HepG2 (cell line): Measurements from ENCODE around the gene CAMTA1. TPM values are rescaled to one million over a fixed set of nuclear protein-coding genes. Genes with fewer than 3 reads are reported as not detected.
A peak's percentile ranks its signal among the peaks of the same experiment; 100 is the strongest.

Source experiments
- CERS6 ChIP-seq: sonication (generic); formaldehyde crosslinking; IDR thresholded peaks from 2 replicates; pipeline ENCODE4 v1.5.0; 2020; ENCODE audit warnings: missing genetic modification reagents
- CREB1 ChIP-seq, 2 experiments: fragments of 450-650 bp in 1 of 2; IDR thresholded peaks; 2 replicates each; pipeline ENCODE4 v1.6.1; 2016 to 2017; ENCODE audit warnings: control low read depth in 1 of 2, mild to moderate bottlenecking in 1 of 2, missing compliant biosample characterization in 1 of 2, missing genetic modification characterization in 1 of 2
- DMAP1 ChIP-seq: IDR thresholded peaks from 2 replicates; pipeline ENCODE4 v1.6.1; 2016
- FOXJ3 ChIP-seq: sonication (generic); formaldehyde crosslinking; IDR thresholded peaks from 2 replicates; pipeline ENCODE4 v1.4.0; 2020; ENCODE audit warnings: missing genetic modification reagents, mild to moderate bottlenecking, borderline replicate concordance
- FOXK2 ChIP-seq: fragments of 450-650 bp; IDR thresholded peaks from 2 replicates; pipeline ENCODE4 v1.6.1; 2016
- FOXP1 ChIP-seq, 2 experiments: fragments of 450-650 bp in 1 of 2; IDR thresholded peaks; 2 replicates each; pipeline ENCODE4 v1.6.1; 2017 to 2018; ENCODE audit warnings: antibody characterized with exemption in 1 of 2
- GFI1 ChIP-seq: sonication (generic); formaldehyde crosslinking; IDR thresholded peaks from 2 replicates; pipeline ENCODE4 v1.5.0; 2020; ENCODE audit warnings: missing genetic modification reagents, mild to moderate bottlenecking, borderline replicate concordance
- HMG20B ChIP-seq: conservative IDR thresholded peaks from 2 replicates; pipeline ENCODE4 v1.6.1; 2016; ENCODE audit warnings: missing genetic modification reagents, missing compliant biosample characterization
- ISL2 ChIP-seq: sonication (generic); formaldehyde crosslinking; IDR thresholded peaks from 2 replicates; pipeline ENCODE4 v1.5.0; 2020; ENCODE audit warnings: missing genetic modification reagents
- MAF1 ChIP-seq: sonication (generic); formaldehyde crosslinking; IDR thresholded peaks from 2 replicates; pipeline ENCODE4 v1.5.0; 2020; ENCODE audit warnings: missing genetic modification reagents, borderline replicate concordance
- MTF1 ChIP-seq: sonication (generic); formaldehyde crosslinking; IDR thresholded peaks from 2 replicates; pipeline ENCODE4 v1.5.0; 2020; ENCODE audit warnings: missing genetic modification reagents
- NCOA2 ChIP-seq: sonication (generic); formaldehyde crosslinking; IDR thresholded peaks from 2 replicates; pipeline ENCODE4 v1.8.0; 2022; ENCODE audit warnings: inconsistent platforms
- NFIC ChIP-seq: IDR thresholded peaks from 2 replicates; pipeline ENCODE4 v1.6.1; 2012; ENCODE audit warnings: mild to moderate bottlenecking, low read length, inconsistent platforms
- PHF21A ChIP-seq: sonication (generic); formaldehyde crosslinking; IDR thresholded peaks from 2 replicates; pipeline ENCODE4 v1.5.0; 2020; ENCODE audit warnings: mild to moderate bottlenecking, missing genetic modification reagents
- RXRA ChIP-seq: sonication (generic); formaldehyde crosslinking; IDR thresholded peaks from 2 replicates; pipeline ENCODE4 v1.5.1; 2020; ENCODE audit warnings: missing genetic modification reagents
- RXRB ChIP-seq: IDR thresholded peaks from 2 replicates; pipeline ENCODE4 v1.6.1; 2016; ENCODE audit warnings: borderline replicate concordance, missing genetic modification reagents, missing compliant biosample characterization
- SOX5 ChIP-seq: IDR thresholded peaks from 2 replicates; pipeline ENCODE4 v1.6.1; 2016; ENCODE audit warnings: borderline replicate concordance
- ZC3H4 ChIP-seq: sonication (generic); formaldehyde crosslinking; IDR thresholded peaks from 2 replicates; pipeline ENCODE4 v1.4.0; 2020; ENCODE audit warnings: missing genetic modification reagents, borderline replicate concordance
- ZMYM3 ChIP-seq: sonication (generic); formaldehyde crosslinking; IDR thresholded peaks from 2 replicates; pipeline ENCODE4 v1.5.1; 2020; ENCODE audit warnings: mild to moderate bottlenecking, missing genetic modification reagents
- ZNF282 ChIP-seq: fragments of 450-650 bp; IDR thresholded peaks from 2 replicates; pipeline ENCODE4 v1.6.1; 2018; ENCODE audit not compliant: partially characterized antibody
- ZNF530 ChIP-seq: sonication (generic); formaldehyde crosslinking; IDR thresholded peaks from 2 replicates; pipeline ENCODE4 v1.5.0; 2020; ENCODE audit warnings: low read depth, mild to moderate bottlenecking, missing genetic modification reagents
- ZNF615 ChIP-seq: sonication (generic); formaldehyde crosslinking; IDR thresholded peaks from 2 replicates; pipeline ENCODE4 v1.5.0; 2020; ENCODE audit warnings: mild to moderate bottlenecking, missing genetic modification reagents, borderline replicate concordance
- ZNF646 ChIP-seq: sonication (generic); formaldehyde crosslinking; IDR thresholded peaks from 2 replicates; pipeline ENCODE4 v1.9.0; 2021; ENCODE audit warnings: mild to moderate bottlenecking, missing genetic modification reagents
- ZNF883 ChIP-seq: sonication (generic); formaldehyde crosslinking; IDR thresholded peaks from 2 replicates; pipeline ENCODE4 v1.5.1; 2020; ENCODE audit warnings: mild to moderate bottlenecking, missing genetic modification reagents; ENCODE audit errors: not compliant biosample characterization
- ZNF891 ChIP-seq: sonication (generic); formaldehyde crosslinking; IDR thresholded peaks from 2 replicates; pipeline ENCODE4 v1.5.0; 2020; ENCODE audit warnings: mild to moderate bottlenecking, missing genetic modification reagents
- ZSCAN20 ChIP-seq: sonication (generic); formaldehyde crosslinking; IDR thresholded peaks from 2 replicates; pipeline ENCODE4 v1.4.0; 2020; ENCODE audit warnings: missing genetic modification reagents, mild to moderate bottlenecking, borderline replicate concordance
- ZSCAN31 ChIP-seq: sonication (generic); formaldehyde crosslinking; IDR thresholded peaks from 2 replicates; pipeline ENCODE4 v1.5.0; 2020; ENCODE audit warnings: low read depth, mild to moderate bottlenecking, missing genetic modification reagents
- polyA plus RNA-seq, 8 experiments: library from polyadenylated mRNA; depleted of rRNA in 3 of 8; stranded (reverse) in 7 of 8; unstranded in 1 of 8; fragments of >200 nt; fragmentation: Illumina TruSeq in 4 of 8; extraction: Trizol in 4 of 8; gene quantifications; 2 replicates each; pipeline versions ENCODE4 v1.2.1 to v1.2.3, GENCODE V29; 2011 to 2016; ENCODE audit warnings: low read depth in 4 of 8, missing spikeins in 1 of 8, mixed read lengths in 1 of 8; ENCODE audit not compliant: insufficient read depth in 1 of 8
- total RNA-seq, 5 experiments: library from RNA; depleted of rRNA; stranded (reverse); fragments of >200 nt; fragmentation: Illumina TruSeq; extraction: Trizol; gene quantifications; 2 replicates each; pipeline ENCODE4 v1.2.3, GENCODE V29; 2016; ENCODE audit warnings: low read depth in 1 of 5

Gene CAMTA1
- total and polyA plus RNA-seq, 2 of the 13 experiments (the other 11 are each of a cell fraction or from before 2014, with no cell fraction given), result 25.0 to 36.4 TPM

DNA sequence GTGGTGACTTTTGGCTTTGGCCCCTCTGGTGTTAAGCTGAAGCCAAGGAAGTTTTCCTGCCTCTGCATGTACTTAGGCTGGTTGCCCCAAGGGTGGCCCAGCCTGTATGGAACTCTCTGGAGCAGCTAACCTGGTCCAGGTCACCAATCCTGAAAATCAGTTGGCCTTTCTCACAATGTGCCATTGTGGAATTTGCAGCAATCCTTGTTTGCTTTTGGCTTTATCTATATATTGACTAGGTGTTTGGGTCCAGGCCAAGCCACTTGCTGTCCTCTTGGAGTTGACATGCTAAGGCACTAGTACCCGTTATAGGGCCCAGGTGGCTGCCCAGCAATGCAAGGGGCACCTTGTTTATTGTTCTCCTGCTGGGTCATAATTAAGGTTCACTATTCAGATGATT is 124.6 kb downstream of the CAMTA1 start (continued):
- TF ChIP-seq ZNF646 (CRISPR knock-in tag), result no peak
- TF ChIP-seq ISL2 (CRISPR knock-in tag), result peak; percentile 47; the same call in 1 of the 2 replicates
- TF ChIP-seq MAF1 (CRISPR knock-in tag), result no peak
- peak; percentile 59; the same call in 1 of the 2 replicates for TF ChIP-seq PHF21A (CRISPR knock-in tag)
- TF ChIP-seq GFI1, result peak; percentile 80
- TF ChIP-seq FOXJ3 (CRISPR knock-in tag), result peak; percentile 62; the same call in 1 of the 2 replicates
- peak; percentile 79 for TF ChIP-seq HMG20B
- peak; percentile 78 for TF ChIP-seq NFIC
- no peak for TF ChIP-seq ZNF282
- peak; percentile 75 for TF ChIP-seq SOX5
- TF ChIP-seq ZNF883 (CRISPR knock-in tag), result no peak
- no peak for TF ChIP-seq ZNF891
- TF ChIP-seq NCOA2 (CRISPR knock-in tag), result peak; percentile 57; the same call in 1 of the 2 replicates
- TF ChIP-seq FOXP1 (IDR thresholded peaks at IDR 0.05), result no peak
- peak; percentile 50; the same call in 1 of the 2 replicates for TF ChIP-seq FOXP1 (CRISPR knock-in tag; IDR thresholded peaks at IDR 0.05)
- TF ChIP-seq CREB1 (IDR thresholded peaks at IDR 0.05), result no peak
- TF ChIP-seq CREB1 (CRISPR knock-in tag; IDR thresholded peaks at IDR 0.05), result peak; percentile 40; the same call in 1 of the 2 replicates
- TF ChIP-seq RXRB, result peak; percentile 54; the same call in 1 of the 2 replicates
- no peak for TF ChIP-seq FOXK2
- no peak for TF ChIP-seq ZNF615 (CRISPR knock-in tag)
- TF ChIP-seq MTF1, result no peak
- no peak for TF ChIP-seq ZNF530 (CRISPR knock-in tag)
- no peak for TF ChIP-seq CERS6 (CRISPR knock-in tag)
- TF ChIP-seq ZC3H4 (CRISPR knock-in tag), result no peak
- no peak for TF ChIP-seq ZSCAN31 (CRISPR knock-in tag)
- no peak for TF ChIP-seq DMAP1 (CRISPR knock-in tag)
- 0 out of 2 replicates have a peak, but pooled peaks have one; percentile 38 for TF ChIP-seq ZSCAN20 (CRISPR knock-in tag)
- TF ChIP-seq ZMYM3 (CRISPR knock-in tag), result 0 out of 2 replicates have a peak, but pooled peaks have one; percentile 21
- peak; percentile 49; the same call in 1 of the 2 replicates for TF ChIP-seq RXRA (CRISPR knock-in tag)
